ENCODE results near the gene SUN2. TPM values are rescaled to one million over a fixed set of nuclear protein-coding genes. Genes with fewer than 3 reads are reported as not detected.

The SUN2 gene
- total and polyA plus RNA-seq, 2 donors (not counting 3 experiments of a cell fraction or from before 2014, with no cell fraction given), result 76.7 to 133 TPM

GRCh38 chr22:38684895-38685294, 70.9 kb downstream of the SUN2 start:
- no peak overlapping the region for H3K9ac ChIP-seq (replicated peaks; ENCODE audit: extremely low read depth, insufficient read depth, low read length)
- no peaks in the 10 kb centered on the region for H3K27me3 ChIP-seq (ENCODE audit: control insufficient read depth in 2 of 2, insufficient read depth in 2 of 2, low read length in 2 of 2)
- H2AFZ ChIP-seq (ENCODE audit: low read depth, low read length), result no peak overlapping the region
- H3K4me1 ChIP-seq (ENCODE audit: control insufficient read depth, extremely low read depth, insufficient read depth, low read length), result peaks cover 11% of the 10 kb centered on the region
- no peak for DNase-seq (ENCODE audit: low read depth, low spot score)
- no peak overlapping the region for H3K4me3 ChIP-seq (replicated peaks in 1 of 3; ENCODE audit: insufficient read depth in 1 of 3, low read depth in 1 of 3, low read length in 3 of 3)
- intact Hi-C loops (cut with micrococcal nuclease), result loop anchor here (5.0 kb wide), 1 partner anchor 633 kb away; no protein-coding TSS in a partner anchor
- TF ChIP-seq FOS (IDR thresholded peaks at IDR 0.05; ENCODE audit: borderline replicate concordance, insufficient read depth, low read length), result no peak
- TF ChIP-seq GATA2 (IDR thresholded peaks at IDR 0.05; ENCODE audit: insufficient read depth, insufficient read length, low read depth, low read length), result no peak
- no peak for TF ChIP-seq JUN (IDR thresholded peaks at IDR 0.05; ENCODE audit: borderline replicate concordance, insufficient read depth, insufficient read length, low read depth)
- TF ChIP-seq POLR2A (IDR thresholded peaks at IDR 0.05; ENCODE audit: low read depth, low read length), result no peak
- TF ChIP-seq, protein P1, sequence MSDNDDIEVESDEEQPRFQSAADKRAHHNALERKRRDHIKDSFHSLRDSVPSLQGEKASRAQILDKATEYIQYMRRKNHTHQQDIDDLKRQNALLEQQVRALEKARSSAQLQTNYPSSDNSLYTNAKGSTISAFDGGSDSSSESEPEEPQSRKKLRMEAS (IDR thresholded peaks at IDR 0.05; ENCODE audit: insufficient read depth, insufficient read length), result no peak
- TF ChIP-seq POLR2AphosphoS5 (IDR thresholded peaks at IDR 0.05; ENCODE audit: insufficient read depth, low read depth, low read length), result no peak
- TF ChIP-seq CTCF (IDR thresholded peaks at IDR 0.05; ENCODE audit: extremely low read depth in 1 of 2, insufficient read depth in 1 of 2, low read depth in 1 of 2, low read length in 2 of 2), result no peak
- TF ChIP-seq EZH2 (IDR thresholded peaks at IDR 0.05; ENCODE audit: borderline replicate concordance, low read depth, low read length, severe bottlenecking), result no peak
- no peak for TF ChIP-seq MYC (IDR thresholded peaks at IDR 0.05; ENCODE audit: low read depth, low read length)
- no peak overlapping the region for H3K4me2 ChIP-seq (ENCODE audit: insufficient read depth, low read length)
- ChIA-PET CTCF (interaction anchor here (4.3 kb wide), 1 partner anchor 12 kb away, joined by 59 read pairs; the partner anchor contains the start of gene JOSD1), POLR2A (no interaction called here)
- BruUV-seq (replicated peaks), result no TSS peak
- H3K79me2 ChIP-seq (ENCODE audit: control insufficient read depth, insufficient read depth, low read length), result peaks cover 17% of the 10 kb centered on the region
- dilution Hi-C loops (cut with MboI; ENCODE audit: extremely low pct_ligation_motif_present, low sequenced_read_pairs), result no loop called here
- no peak overlapping the region for H3K27ac ChIP-seq (ENCODE audit: insufficient read depth, low read depth, low read length)
- FAIRE-seq, result no peak
- peaks cover 5 to 37% of the 10 kb centered on the region in 2 experiments for H3K36me3 ChIP-seq (ENCODE audit: control insufficient read depth in 2 of 2, extremely low read depth in 1 of 2, insufficient read depth in 2 of 2, low read length in 2 of 2)
- H3K9me3 ChIP-seq (replicated peaks; ENCODE audit: control insufficient read depth, insufficient read depth, low read length), result no peaks in the 10 kb centered on the region
- no peaks in the 10 kb centered on the region for H3K9me1 ChIP-seq (replicated peaks; ENCODE audit: control insufficient read depth, extremely low read depth, insufficient read depth, low read length)
- no peaks in the 10 kb centered on the region for H4K20me1 ChIP-seq (replicated peaks; ENCODE audit: control insufficient read depth, extremely low read depth, insufficient read depth, low read length)

Small RNA genes lying within 50 kb of the gene (small RNA-seq; reads per million reads assigned to genes)
- gene AL021707.8 (ENCODE audit: insufficient read depth, insufficient read length, low read depth, low replicate concordance), result not detected

Other genes with a start within 250 kb of the SUN2 start
- 377 and 393 TPM in 2 replicates for gene DDX17, start 249.7 kb downstream of the SUN2 start, total RNA-seq
- 402 and 454 TPM in 2 replicates for gene DDX17, start 249.7 kb downstream of the SUN2 start, polyA plus RNA-seq
- 0.91 and 1.1 TPM in 2 replicates for gene DMC1, start 185.8 kb downstream of the SUN2 start, total RNA-seq
- 0.22 and 0.24 TPM in 2 replicates for gene DMC1, start 185.8 kb downstream of the SUN2 start, polyA plus RNA-seq
- gene FAM227A, start 99.6 kb downstream of the SUN2 start, total RNA-seq, result 1.4 and 1.9 TPM in 2 replicates
- 0.49 and 0.58 TPM in 2 replicates for gene FAM227A, start 99.6 kb downstream of the SUN2 start, polyA plus RNA-seq
- gene CBY1, start 99.4 kb downstream of the SUN2 start, total RNA-seq, result 34.4 and 37.0 TPM in 2 replicates
- 38.9 and 41.8 TPM in 2 replicates for gene CBY1, start 99.4 kb downstream of the SUN2 start, polyA plus RNA-seq
- 98.6 and 98.8 TPM in 2 replicates for gene TOMM22, start 74.0 kb downstream of the SUN2 start, total RNA-seq
- gene TOMM22, start 74.0 kb downstream of the SUN2 start, polyA plus RNA-seq, result 51.8 and 62.3 TPM in 2 replicates
- gene JOSD1, start 55.1 kb downstream of the SUN2 start, total RNA-seq, result 64.9 and 73.1 TPM in 2 replicates
- gene JOSD1, start 55.1 kb downstream of the SUN2 start, polyA plus RNA-seq, result 57.2 and 61.7 TPM in 2 replicates
- gene GTPBP1, start 50.1 kb downstream of the SUN2 start, total RNA-seq, result 43.9 and 50.3 TPM in 2 replicates
- 27.1 and 29.8 TPM in 2 replicates for gene GTPBP1, start 50.1 kb downstream of the SUN2 start, polyA plus RNA-seq
- 12.2 and 12.9 TPM in 2 replicates for gene DNAL4, start 38.1 kb upstream of the SUN2 start, total RNA-seq
- gene DNAL4, start 38.1 kb upstream of the SUN2 start, polyA plus RNA-seq, result 22.7 and 24.7 TPM in 2 replicates
- 0.73 and 0.95 TPM in 2 replicates for gene NPTXR, start 88.0 kb upstream of the SUN2 start, total RNA-seq
- 0.37 and 0.43 TPM in 2 replicates for gene NPTXR, start 88.0 kb upstream of the SUN2 start, polyA plus RNA-seq
- 60.9 and 62.6 TPM in 2 replicates for gene CBX6, start 116.2 kb upstream of the SUN2 start, total RNA-seq
- gene CBX6, start 116.2 kb upstream of the SUN2 start, polyA plus RNA-seq, result 14.9 and 18.2 TPM in 2 replicates
- gene APOBEC3A, start 201.6 kb upstream of the SUN2 start, total RNA-seq, result not detected in 2 replicates
- not detected in 2 replicates for gene APOBEC3A, start 201.6 kb upstream of the SUN2 start, polyA plus RNA-seq
- 10.3 and 13.6 TPM in 2 replicates for gene APOBEC3B, start 226.3 kb upstream of the SUN2 start, total RNA-seq
- gene APOBEC3B, start 226.3 kb upstream of the SUN2 start, polyA plus RNA-seq, result 16.5 and 19.9 TPM in 2 replicates